Lower leg skin (tissue), 3 donors: ENCODE data around the gene KCTD12.

Experiments
- POLR2A ChIP-seq, 2 donors: fragments of 450-650 bp; IDR thresholded peaks; one replicate each; pipeline ENCODE4 v1.6.1; 2016 to 2017; ENCODE audit warnings: antibody characterized with exemption in 2 of 2, mild to moderate bottlenecking in 1 of 2, moderate library complexity in 1 of 2
- TF ChIP-seq, protein P1 (sequence below), 3 donors: fragments of 450-650 bp; IDR thresholded peaks; one replicate each; pipeline ENCODE4 v1.5.1; 2016; ENCODE audit warnings: antibody characterized with exemption in 3 of 3, mild to moderate bottlenecking in 3 of 3, moderate library complexity in 2 of 3

DNA sequence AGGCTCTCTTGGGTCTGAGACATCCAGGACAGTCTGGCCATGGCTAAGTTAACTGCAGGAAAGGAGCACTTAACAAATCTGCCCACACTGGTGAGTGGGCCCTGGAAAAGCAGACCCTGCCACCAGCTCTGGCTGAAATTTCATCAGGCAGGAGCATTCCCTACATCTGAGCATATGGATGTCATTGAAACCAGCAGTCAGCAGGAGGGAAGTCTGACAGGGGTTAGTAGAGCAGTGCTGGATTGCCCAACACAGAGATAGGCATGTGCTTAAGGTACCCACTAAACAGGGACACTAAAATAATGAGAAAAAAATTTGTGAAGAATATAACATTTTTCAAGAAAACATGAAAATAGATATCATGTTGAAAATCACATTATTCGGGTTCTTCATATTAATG, 48.5 kb upstream of the KCTD12 start:
- TF ChIP-seq POLR2A (IDR thresholded peaks at IDR 0.05) = no peak
- TF ChIP-seq, protein P1, sequence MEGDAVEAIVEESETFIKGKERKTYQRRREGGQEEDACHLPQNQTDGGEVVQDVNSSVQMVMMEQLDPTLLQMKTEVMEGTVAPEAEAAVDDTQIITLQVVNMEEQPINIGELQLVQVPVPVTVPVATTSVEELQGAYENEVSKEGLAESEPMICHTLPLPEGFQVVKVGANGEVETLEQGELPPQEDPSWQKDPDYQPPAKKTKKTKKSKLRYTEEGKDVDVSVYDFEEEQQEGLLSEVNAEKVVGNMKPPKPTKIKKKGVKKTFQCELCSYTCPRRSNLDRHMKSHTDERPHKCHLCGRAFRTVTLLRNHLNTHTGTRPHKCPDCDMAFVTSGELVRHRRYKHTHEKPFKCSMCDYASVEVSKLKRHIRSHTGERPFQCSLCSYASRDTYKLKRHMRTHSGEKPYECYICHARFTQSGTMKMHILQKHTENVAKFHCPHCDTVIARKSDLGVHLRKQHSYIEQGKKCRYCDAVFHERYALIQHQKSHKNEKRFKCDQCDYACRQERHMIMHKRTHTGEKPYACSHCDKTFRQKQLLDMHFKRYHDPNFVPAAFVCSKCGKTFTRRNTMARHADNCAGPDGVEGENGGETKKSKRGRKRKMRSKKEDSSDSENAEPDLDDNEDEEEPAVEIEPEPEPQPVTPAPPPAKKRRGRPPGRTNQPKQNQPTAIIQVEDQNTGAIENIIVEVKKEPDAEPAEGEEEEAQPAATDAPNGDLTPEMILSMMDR (IDR thresholded peaks at IDR 0.05) = no peak
